HG03045 (cell line): ENCODE results near the gene SGPL1.
"Not testable (repeated sequence)": the region's sequence is repeated elsewhere in the genome, so short reads cannot be mapped to it uniquely, and the experiment has no call there.

ENCODE experiments used
- ATAC-seq: cut with Tn5 transposase; IDR thresholded peaks from one replicate; pipeline ENCODE4 v1.9.1; 2021; ENCODE audit warnings: mild to moderate bottlenecking, moderate library complexity; ENCODE audit not compliant: unreplicated experiment

SGPL1 gene, protein sequence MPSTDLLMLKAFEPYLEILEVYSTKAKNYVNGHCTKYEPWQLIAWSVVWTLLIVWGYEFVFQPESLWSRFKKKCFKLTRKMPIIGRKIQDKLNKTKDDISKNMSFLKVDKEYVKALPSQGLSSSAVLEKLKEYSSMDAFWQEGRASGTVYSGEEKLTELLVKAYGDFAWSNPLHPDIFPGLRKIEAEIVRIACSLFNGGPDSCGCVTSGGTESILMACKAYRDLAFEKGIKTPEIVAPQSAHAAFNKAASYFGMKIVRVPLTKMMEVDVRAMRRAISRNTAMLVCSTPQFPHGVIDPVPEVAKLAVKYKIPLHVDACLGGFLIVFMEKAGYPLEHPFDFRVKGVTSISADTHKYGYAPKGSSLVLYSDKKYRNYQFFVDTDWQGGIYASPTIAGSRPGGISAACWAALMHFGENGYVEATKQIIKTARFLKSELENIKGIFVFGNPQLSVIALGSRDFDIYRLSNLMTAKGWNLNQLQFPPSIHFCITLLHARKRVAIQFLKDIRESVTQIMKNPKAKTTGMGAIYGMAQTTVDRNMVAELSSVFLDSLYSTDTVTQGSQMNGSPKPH

DNA sequence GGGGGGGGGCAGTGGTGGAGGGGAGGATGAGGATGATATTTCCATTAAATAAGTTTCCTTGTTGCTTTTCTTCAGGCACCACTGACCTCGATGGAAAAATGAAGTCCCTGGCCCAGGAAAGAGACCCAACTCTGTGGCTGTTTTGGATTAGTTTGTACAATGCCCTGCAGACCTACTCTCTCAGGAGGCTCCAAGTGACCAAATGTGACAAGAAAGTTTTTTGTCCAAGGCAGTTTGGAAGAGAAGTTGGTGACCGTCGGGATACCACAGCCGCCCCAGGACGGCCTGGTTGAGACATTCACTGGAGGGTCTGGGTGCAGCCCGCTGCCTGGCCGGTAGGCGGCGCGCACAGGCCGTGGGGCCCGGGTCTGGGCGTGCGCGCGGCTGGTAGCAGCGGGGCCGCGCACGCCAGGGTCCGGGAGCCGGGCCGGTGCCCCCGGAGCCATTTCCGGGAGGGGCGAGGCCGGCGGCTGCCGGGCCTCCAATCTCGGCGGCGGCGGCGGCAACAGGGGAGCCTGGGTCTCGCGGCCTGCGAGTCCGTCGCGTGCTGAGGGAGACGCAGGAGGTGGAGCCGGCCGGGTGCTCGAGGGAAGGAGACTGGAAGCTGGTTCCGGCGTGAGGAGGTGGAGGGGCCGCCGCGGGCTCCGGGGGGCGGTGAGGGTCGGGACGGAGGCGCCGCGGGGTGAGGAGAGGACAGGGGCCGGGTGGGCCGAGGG lies at the start of gene SGPL1:
Gene SGPL1 (plus strand): TSS at position 445 of the 716 bp plus-strand sequence. CDS start 906 bp downstream, outside the sequence.
- ATAC-seq: peak; percentile 91

DNA sequence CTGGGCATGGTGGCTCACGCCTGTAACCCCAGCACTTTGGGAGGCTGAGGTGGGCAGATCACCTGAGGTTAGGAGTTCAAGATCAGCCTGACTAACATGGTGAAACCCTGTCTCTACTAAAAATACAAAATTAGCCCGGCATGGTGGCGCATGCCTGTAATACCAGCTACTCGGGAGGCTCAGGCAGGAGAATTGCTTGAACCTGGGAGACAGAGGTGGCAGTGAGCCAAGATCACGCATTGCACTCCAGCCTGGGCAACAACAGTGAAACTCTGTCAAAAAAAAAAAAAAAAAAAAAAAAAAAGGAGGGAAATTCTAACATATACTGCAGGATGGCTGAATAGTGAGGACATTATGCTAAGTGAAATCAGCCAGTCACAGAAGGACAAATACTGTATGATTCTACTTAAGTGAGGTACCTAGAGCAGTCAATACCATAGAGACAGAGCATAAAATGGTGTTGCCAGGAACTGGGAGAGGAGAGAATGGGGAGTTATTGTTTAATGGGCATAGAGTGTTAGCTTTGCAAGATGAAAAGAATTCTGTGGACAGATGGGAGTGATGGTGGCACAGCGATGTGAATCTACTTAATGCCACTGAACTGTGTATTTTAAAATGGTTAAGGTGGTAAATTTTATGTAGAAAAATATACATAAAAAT lies 47.6 kb upstream of the SGPL1 start:
- not testable (repeated sequence) for ATAC-seq

DNA sequence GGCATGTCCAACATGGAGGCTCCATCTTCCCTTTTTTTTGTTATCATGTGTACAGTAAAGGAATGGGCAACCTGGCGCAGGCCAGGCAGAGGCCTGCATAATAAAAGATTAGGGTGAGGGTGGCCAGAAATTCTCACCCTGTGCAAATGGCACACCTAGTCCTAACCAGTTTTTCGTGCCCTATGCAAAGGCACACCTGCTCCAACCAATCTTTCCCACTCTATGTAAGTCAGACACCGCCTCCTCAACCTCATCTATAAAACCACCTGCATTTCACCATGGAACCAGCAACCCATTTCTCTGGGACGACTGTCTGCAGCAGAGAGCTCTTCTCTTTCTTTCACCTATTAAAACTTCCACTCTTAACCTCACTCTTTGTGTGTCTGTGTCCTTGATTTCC lies 46.6 kb upstream of the SGPL1 start:
- no peak for ATAC-seq

DNA sequence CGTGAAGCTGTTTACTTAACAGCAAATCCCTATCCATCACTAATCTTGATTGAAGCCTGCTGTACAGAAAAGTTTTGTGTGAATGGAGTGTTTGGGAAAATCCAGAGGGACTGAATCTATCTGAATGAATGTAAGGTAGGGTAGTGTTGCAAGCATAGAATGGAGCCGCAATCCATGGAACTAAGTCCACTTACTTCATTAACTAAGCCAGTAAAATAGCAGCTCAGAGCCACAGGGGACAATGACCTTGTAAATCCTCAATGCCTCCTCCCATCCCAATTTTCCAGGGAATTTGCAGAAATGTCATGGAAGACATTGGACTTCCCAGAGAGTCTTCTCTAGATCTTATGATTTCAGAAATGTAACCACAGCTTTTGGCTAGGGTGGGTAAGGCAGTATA lies 45.7 kb upstream of the SGPL1 start:
- ATAC-seq: no peak

DNA sequence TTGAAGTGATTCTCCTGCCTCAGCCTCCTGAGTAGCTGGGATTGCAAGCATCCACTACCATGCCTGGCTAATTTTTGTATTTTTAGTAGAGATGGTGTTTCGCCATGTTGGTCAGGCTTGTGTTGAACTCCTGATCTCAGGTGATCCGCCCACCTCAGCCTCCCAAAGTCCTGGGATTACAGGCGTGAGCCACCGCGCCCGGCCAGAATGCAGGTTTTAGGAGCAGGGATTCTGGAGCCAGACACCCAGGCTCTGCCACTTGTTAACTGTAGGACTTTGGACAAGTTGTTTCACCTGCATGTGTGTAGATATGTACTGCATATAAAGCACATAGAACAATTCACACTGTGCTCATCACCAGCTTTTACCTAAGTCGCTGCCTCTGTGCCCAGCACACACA lies 45.2 kb upstream of the SGPL1 start:
- not testable (repeated sequence) for ATAC-seq

DNA sequence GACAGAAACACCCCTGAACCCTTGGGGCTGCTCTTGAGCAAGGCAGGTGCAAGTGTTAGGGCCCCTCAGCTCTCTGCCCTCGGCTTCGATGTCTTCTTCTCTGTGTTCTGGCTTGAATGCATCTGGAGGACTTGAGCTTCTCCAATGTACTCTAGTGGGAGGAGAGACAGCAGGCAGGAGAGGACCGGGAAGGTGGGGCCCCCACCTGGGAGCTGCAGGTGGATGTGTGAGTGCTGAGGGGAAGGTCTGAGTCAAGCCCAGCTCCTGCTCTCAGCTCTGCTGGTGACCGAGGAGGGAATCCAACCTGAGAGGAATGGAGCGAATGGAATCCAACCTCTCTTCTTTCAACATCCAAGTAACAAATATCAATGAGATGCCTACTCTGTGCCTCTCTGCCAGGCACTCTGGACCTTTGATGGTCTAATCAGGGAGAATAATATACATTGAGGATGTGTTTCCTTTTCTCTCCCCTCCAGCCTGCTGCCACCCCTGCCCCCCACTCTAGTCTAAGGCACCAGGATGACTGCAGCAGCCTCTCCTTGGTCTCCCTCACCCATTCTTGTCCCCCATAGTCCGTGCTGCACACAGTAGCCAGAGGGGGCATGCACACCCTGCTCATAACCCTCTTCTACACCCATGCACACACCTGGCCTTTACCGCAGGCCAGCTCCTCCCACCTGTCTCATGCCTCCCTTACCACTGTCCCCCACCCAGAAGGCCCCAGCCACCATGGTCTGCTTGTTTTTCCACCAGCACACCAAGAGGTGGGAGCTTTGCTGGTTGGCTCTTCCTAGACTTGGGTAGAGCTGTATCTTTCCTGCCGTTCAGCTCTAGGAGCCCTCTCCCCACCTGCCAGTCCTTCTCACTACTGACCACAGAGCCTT lies 44.2 kb upstream of the SGPL1 start:
- ATAC-seq: no peak

DNA sequence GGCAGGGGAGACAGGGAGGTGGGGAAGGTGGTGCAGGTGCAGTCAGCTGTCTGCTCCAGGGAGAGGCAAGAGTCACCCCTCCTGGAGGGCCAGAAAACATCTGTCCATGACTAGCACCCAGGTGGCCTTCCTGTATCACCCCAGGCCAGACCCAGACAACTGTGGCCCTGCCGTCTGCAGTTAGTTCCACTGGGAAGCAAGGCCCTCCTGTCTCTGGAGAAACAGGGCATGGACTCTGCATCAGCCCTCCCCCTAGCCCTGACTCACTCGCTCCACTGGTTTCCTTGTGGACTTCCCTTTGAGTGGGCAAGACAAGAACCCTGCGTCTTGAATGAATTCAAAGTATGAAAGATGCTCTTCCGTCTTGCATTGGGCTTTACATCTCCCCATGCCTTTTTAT lies 43.1 kb upstream of the SGPL1 start:
- ATAC-seq: no peak

DNA sequence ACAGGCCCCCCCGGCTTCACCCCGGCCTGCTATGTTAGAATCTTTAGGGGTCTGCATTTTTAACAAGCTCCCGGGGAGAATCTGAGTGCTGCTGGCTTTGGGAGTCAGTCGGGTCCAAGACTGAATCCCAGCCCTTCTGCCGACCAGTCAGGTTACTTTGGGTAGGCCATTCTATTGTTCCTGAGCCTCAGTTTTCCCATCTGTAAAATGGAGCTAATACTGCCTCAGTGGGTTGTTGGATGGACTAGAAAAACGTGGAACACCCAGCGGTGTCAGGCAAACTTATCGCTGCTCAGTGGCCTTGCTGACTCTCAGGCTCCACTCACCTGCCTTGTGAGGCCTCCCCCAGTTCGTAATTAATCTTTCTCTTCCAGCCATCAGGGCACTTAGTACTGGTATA lies 42.3 kb upstream of the SGPL1 start:
- ATAC-seq: no peak

DNA sequence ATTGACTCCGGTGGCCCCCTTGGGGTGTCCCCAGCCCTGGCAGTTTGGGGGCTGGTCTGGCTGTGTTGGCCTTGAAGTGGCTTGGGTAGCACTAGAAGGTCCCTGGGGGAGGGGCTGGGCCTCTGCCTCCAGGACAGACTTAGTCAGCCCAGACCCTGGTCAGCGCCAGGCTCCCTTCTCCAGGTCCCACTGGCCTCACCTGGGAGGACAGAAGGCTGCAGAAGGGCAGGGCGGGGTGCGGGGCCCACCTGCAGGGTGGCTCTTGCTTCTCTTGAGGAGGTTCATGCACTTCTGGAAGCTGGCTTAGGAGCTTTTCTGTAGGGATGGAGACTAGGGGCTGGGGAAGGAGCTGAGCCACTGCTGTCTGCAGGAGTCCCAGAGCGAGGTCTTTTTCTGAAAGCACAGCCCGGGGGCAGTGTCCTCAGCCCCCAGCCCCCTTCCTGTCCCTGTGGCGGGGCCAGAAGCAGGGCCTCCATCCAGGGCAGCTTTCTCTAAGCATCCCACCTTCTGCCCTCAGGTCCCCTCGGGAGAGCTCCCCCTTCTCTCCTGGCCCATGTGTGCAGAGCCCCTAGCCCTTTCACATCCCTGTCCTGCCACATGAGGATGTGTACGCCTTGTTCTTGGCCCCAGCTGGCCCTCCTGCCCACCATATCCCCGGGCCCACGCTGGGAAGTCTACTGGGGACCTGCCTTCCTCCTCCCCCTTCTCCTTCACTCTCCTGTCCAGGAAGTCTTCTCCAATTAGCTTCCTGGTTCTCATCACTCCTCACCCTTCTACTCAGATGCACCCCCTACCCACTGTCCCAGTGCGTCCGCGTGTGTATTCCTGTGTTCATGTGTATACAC lies 41.6 kb upstream of the SGPL1 start:
- ATAC-seq: no peak

DNA sequence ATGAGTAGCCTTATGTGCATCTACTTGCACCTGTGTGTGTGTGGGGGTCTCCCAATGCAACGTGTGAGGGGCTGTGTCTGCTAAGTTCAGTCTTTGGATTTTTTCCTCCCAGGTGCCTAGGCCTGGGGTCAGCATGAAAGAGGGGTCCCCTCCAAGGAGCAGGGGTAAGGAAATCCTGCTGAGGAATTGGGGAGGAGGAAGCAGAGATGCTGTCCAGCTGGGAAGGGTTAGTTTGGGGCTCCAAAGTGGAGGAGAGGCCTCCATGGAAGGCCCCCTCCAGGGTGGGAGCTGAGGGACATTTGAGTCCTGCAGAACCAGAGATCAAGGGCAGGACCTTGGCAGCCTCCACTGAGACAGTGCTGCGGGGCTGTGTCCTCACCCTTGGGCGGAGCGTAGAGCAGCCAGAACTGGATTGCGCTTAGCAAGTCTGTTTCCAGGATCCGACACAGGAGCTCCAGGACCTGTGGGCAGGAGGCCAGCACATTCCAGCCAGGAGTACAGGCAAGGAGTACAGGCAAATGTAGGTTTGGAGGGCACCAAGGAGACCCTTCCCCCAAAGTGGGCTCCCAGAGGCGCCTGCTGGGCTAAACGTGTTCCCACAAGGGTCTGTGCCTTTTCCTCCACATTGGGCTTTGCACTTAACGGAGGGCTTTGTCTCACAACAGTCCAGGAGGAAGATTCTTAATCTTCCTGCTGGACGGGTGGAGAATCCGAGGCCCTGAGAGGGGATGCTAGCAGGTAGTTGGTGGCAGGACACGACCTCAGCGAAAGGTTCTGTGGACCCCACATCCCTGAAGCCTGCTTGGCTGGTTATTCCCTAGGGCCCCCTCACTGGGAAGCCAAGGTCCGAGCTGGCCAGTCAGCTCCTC lies 40.7 kb upstream of the SGPL1 start:
- ATAC-seq: no peak

DNA sequence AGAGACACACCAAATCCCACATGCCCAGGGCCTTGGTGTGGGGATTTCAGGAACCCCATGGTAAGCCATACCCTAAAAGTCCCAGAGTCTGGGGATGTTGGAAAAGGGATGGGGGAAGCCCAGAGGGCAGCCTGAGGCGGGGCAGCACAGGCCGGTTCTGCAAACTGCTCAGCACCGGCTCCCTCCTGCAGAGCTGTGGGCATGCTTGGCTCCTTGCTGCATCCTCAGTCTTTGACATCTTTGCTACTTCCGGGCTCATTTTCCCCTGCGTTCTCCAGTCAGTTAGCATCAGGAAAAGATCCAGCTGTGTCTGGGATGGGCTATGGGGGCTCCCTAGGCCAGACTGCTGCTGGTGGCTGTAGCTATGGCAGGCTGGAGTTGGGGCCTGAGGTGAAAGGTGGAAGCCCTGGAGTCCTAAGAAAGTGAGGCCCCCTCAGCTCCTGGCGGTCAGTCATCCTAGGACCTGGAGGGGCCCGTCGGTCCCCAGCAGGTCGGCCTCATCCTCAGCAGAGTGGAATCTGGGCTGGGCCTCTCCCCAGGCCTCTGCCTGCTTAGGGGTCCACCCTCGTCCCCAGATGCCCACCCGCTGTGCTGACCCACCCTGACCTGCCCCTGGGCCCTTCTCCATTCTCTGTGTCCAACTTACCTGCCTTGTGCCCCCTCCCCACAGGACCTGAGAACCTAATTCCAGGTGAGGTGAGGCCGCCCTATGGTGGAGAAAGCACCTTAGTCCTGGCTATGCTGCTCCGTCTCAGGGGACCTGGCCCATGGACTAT lies 39.9 kb upstream of the SGPL1 start:
- no peak for ATAC-seq

DNA sequence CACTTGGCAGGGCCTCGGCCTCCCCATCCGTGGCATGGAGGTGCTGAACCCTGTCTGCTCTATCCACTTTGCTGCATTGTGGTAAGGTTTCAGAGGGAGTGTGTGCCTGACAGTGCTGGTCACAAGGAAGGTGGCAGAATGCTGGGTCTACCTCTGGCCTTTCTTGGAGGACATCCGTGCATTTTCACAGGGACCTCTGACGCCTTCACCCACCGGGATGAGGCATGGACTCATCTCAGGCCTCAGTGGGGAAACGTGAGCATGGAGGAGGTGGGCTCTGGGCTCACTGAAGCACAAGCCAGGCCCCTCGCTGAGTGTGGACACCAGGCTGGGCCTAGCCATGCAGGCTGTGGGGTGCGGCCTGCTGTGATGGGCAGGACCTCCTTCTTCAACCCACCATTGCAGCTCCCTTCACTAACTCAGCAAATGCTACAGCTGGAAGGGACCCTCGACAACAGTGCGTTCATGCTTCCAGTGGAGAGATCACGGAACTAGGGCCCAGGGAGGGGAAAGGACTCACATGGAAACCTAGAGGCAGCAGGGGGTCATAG lies 39.2 kb upstream of the SGPL1 start:
- ATAC-seq: no peak

DNA sequence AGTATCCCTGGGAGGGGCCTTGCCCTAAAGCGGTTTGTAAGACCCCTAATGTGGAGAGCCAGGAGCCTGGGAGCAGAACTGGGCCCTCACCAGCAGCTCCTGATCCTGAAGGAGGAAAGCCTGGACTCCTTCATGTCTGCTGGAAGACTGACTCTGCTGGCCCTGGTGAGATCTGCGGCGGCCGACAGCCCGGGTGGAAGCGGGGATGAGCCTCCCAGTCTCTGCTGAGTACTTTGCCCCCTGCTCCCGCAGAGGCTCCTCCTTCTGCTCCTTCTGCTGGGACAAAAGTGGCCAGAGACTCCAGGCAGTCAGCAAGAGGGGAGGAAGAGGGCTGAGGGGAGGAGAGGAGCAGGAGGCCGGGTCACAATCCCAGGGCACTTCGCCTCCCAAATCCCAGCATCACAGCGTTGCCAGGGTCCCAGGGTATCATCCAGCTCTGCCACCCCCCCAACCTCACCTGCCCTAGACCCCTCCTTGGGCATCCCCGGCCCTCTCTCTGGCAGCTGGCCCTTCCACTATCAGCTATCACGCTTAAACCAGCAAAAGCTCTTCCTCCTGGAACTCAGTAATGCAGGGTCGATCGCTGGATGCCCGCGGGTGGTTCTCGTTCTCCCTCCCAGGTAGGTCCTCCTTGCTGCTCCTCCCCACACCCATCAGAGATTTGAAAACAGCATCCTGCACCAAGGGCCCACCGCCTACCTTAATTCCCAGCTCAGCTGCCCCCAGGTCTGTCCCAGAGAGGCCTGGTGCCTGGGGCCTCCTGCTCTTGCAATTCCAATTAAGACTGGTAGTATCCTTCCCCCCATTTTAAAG lies 38.5 kb upstream of the SGPL1 start:
- ATAC-seq: no peak

DNA sequence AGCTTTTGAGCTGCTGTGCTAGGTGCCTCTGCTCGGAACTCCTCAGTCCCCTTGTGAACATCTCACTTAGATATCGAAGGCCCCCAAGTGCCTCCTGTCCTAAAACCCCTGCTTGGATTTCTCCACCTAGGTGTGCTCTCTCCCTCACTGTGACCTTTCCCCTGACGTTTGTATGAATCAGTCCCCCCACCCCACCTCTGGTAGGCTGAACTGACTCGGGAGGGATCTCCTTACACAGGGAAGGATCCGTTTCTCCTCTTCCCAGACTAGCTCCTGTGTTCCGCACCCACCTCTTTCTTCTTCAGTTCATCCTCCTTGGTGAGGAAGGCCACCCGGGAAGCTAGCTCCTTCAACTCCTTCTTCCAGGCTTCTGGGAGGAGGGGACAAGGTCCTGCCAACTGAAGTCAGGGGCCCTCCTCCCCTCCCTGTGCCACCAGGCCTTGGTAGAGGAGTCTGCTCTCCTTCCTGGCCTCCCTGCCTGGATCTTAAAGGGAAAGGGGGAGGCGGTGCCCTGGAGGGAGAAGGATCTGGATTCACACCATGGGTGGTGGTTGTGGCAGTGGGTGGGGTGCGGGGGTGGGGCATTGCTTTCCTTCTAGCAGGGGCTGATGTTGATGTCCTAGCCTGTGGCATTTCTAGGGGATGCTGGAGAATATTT lies 37.4 kb upstream of the SGPL1 start:
- ATAC-seq: no peak

DNA sequence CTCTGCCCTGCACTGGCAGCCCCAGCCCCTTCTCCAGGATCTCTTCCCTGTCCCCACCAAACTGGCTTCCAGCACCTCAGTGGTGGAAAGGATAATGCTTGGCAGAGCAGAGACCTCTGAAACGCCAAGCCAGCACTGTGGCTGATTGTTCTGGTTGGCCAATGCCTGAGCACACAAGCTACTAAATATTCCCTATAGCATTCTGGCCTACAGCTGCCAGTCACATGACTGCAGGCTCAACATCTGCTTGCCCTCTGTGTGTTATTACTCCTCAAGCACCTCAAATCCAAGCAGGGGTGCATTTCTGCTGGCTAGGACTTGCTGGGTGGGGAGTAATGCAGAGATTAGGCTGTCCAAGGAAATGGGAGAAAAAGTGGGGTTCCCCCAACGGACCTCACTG lies 36.7 kb upstream of the SGPL1 start:
- no peak for ATAC-seq
